Measurements from ENCODE around the gene TAF15.

GRCh38 chr17:35875072-35875799, 66.0 kb downstream of the TAF15 start:
- TF ChIP-seq EZH2phosphoT487 (IDR thresholded peaks at IDR 0.05; ENCODE audit: insufficient read depth, low read depth): no peak
- TF ChIP-seq EZH2 (IDR thresholded peaks at IDR 0.05; ENCODE audit: insufficient read depth, poor library complexity, severe bottlenecking): no peak
